ENCODE measurements around the gene CDH13.

DNA sequence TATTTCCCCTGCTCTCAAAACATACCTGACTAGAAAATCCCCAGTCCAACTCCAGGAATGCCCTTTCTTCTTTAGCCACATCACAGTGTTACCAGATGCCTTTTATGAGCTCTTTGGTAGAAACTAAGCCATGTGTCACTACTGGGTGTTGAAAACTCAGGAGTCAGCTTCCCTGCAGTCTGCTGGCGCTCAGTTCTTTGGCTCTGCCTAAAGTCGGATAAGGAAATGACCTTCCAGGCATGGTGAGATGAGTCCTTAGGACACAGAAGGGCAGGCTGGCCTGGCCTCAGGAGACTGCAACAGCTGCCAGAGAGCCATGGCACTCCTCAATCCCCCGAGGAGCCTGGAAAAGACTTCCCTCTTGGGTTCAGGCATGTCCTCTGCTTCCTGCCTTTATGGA, 89.1 kb downstream of the CDH13 start:
- TF ChIP-seq CTCF (IDR thresholded peaks at IDR 0.05; ENCODE audit: low read depth, low read length, poor library complexity, severe bottlenecking): no peak
- TF ChIP-seq EZH2phosphoT487 (IDR thresholded peaks at IDR 0.05; ENCODE audit: borderline replicate concordance, low read length): no peak

All from DOHH2 (cell line).